OCI-LY1 (cell line): ENCODE results near the gene RANBP10.

Experiments used
- CTCF ChIP-seq: fragments of 200-600 bp; sonication (generic), shearing (Covaris generic); IDR thresholded peaks from 2 replicates; pipeline ENCODE4 v1.5.1; 2017; ENCODE audit warnings: mild to moderate bottlenecking, antibody characterized with exemption, low read length, moderate library complexity, mixed read lengths
- EZH2 ChIP-seq: fragments of 200-600 bp; sonication (generic), shearing (Covaris generic); IDR thresholded peaks from 2 replicates; pipeline ENCODE4 v1.8.0; 2017; ENCODE audit warnings: borderline replicate concordance, mixed run types, mild to moderate bottlenecking, antibody characterized with exemption, low read length, moderate library complexity, mixed read lengths

- TF ChIP-seq EZH2, result no peak
- TF ChIP-seq CTCF, result no peak
Measured at GRCh38 chr16:67729636-67730248, 76.6 kb downstream of the RANBP10 start.
